Ovary (tissue), 9 donors: ENCODE measurements around the gene WDR18. TPM values are rescaled to one million over a fixed set of nuclear protein-coding genes. Genes with fewer than 3 reads are reported as not detected.

Source experiments
- DNase-seq, 5 donors: peaks; one replicate each; pipeline ENCODE4 v3.0.0-alpha.2; 2019 to 2020
- H3K27ac ChIP-seq, 2 donors: fragments of 200-600 bp; one replicate each; pipeline versions ENCODE4 v1.5.1 to v1.8.0; 2019 to 2022
- H3K27me3 ChIP-seq: fragments of 200-600 bp; one replicate; pipeline ENCODE4 v1.8.0; 2022
- H3K36me3 ChIP-seq: fragments of 200-600 bp; sonication (generic); one replicate; pipeline ENCODE4 v1.5.1; 2019
- H3K4me1 ChIP-seq: one replicate; pipeline ENCODE4 v1.8.1; 2013; ENCODE audit warnings: mild to moderate bottlenecking, moderate library complexity; ENCODE audit not compliant: insufficient read depth
- H3K4me3 ChIP-seq: fragments of 200-600 bp; sonication (generic); one replicate; pipeline ENCODE4 v1.5.1; 2017
- H3K9me3 ChIP-seq, 2 donors: fragments of 200-600 bp in 1 of 2; sonication (generic) in 1 of 2; one replicate each; pipeline versions ENCODE4 v1.5.1 to v1.8.1; 2013 to 2019; ENCODE audit warnings: mild to moderate bottlenecking in 1 of 2, moderate library complexity in 1 of 2
- CTCF ChIP-seq, 3 donors: fragments of 450-650 bp in 2 of 3; fragments of 200-600 bp in 1 of 3; IDR thresholded peaks; one replicate each; pipeline versions ENCODE4 v1.5.1 to v1.8.0; 2016 to 2022; ENCODE audit warnings: antibody characterized with exemption in 3 of 3, mild to moderate bottlenecking in 1 of 3
- EP300 ChIP-seq: sonication (generic); formaldehyde crosslinking; IDR thresholded peaks from one replicate; pipeline ENCODE4 v1.6.1; 2017; ENCODE audit warnings: antibody characterized with exemption
- POLR2A ChIP-seq: fragments of 450-650 bp; IDR thresholded peaks from one replicate; pipeline ENCODE4 v1.6.1; 2017; ENCODE audit warnings: antibody characterized with exemption, mild to moderate bottlenecking, moderate library complexity
- WGBS, 3 donors: extraction: QIAGEN DNeasy Blood & Tissue Kit in 1 of 3; methylation state at CpG; one replicate each; pipeline versions ENCODE4 v1.1.5 to v1.1.7; 2013 to 2017; 5-methylcytosine and 5-hydroxymethylcytosine counted together
- intact Hi-C, 4 donors: fragments of 100-400 bp; cut with DNase I; formaldehyde crosslinking; loops; one replicate each; pipeline versions ENCODE4 v1.11.0 to v1.15.1; 2022 to 2023
- polyA plus RNA-seq, 2 donors: library from polyadenylated mRNA; stranded (reverse); fragments of 200-250 nt in 1 of 2; fragments of 350-450 nt in 1 of 2; fragmentation: Illumina TruSeq in 1 of 2; extraction: RNeasy Lipid Tissue Mini Kit (QIAGEN cat#74804) in 1 of 2; gene quantifications; one replicate each; pipeline ENCODE4 v1.2.3, GENCODE V29; 2013 to 2014
- total RNA-seq, 7 donors: library from RNA; depleted of rRNA in 2 of 7; stranded (reverse); fragments of >200 nt in 2 of 7; fragmentation: NEBNext Ultra II Directional in 3 of 7; extraction: Animal tissue kit (Norgen Biotek cat#: 25700) in 3 of 7; gene quantifications; one replicate each; pipeline versions ENCODE4 v1.1.0 to v1.2.4, GENCODE V29; 2016 to 2023
- donor health status: DM: no; HTN: no; CAD: no; lungs with moderate emphysema.
- donor health status: DM: no; HTN: no; CAD: no.
- donor health status: Bipolar disorder and iron deficiency.
- donor health status: DM: yes; HTN: yes; CAD: no.
- donor health status: DM: no; HTN: no; CAD: no.
- donor health status: DM: yes; HTN: yes; CAD: no.

WDR18 gene
- total and polyA plus RNA-seq, 9 donors = 3.5 to 45.6 (median 24.5) TPM

- intact Hi-C loops = loop anchor here (1.0 to 10.0 kb wide), 5 partner anchors 60 to 208 kb away; partner anchors contain the start of genes CFD (in 2 of the 4) and ELANE (in 2 of the 4)
- TF ChIP-seq POLR2A = peak; percentile 19
- no peak for TF ChIP-seq EP300
- TF ChIP-seq CTCF (IDR thresholded peaks at IDR 0.05) = peak; percentile 74 to 100 (median 100)
- Histone ChIP-seq H3K9me3 (no peaks in the 10 kb centered on the region), H3K27me3 (no peaks in the 10 kb centered on the region), H3K36me3 (no peaks in the 10 kb centered on the region), H3K27ac (peak overlapping the region in 1 of 2 donors; percentile 14), H3K4me3 (peak overlapping the region; percentile 30), H3K4me1 (peaks cover 1% of the 10 kb centered on the region)
- WGBS, 3 donors = 0 to 1% (median 1%) methylated on average over 43 to 46 of the region's 46 CpGs
- peak; percentile 61 to 86 (median 77) for DNase-seq
These were observed 1.5 kb upstream of the WDR18 start for GRCh38 chr19:982567-983170.

GRCh38 chr19:986083-986482 is 1.9 kb downstream of the WDR18 start:
- intact Hi-C loops = loop anchor here in 3 of 4 donors (10.0 kb wide), 2 partner anchors 131 to 211 kb away; partner anchors contain the start of genes CFD (in 2 of the 3) and ELANE (in 2 of the 3)
- 86 to 94% (median 91%) methylated on average over 14 of the region's 14 CpGs for WGBS, 3 donors
- Histone ChIP-seq H3K4me3 (no peak overlapping the region), H3K27me3 (no peaks in the 10 kb centered on the region), H3K36me3 (no peaks in the 10 kb centered on the region), H3K27ac (no peak overlapping the region), H3K9me3 (no peaks in the 10 kb centered on the region), H3K4me1 (peaks cover 1% of the 10 kb centered on the region)
- TF ChIP-seq EP300 (no peak), CTCF (IDR thresholded peaks at IDR 0.05) (no peak), POLR2A (no peak)
- peak in 1 of 5 donors; percentile 23 for DNase-seq

GRCh38 chr19:988081-988480 is 3.9 kb downstream of the WDR18 start:
- Histone ChIP-seq H3K27ac (no peak overlapping the region), H3K36me3 (no peaks in the 10 kb centered on the region), H3K27me3 (no peaks in the 10 kb centered on the region), H3K9me3 (no peaks in the 10 kb centered on the region), H3K4me1 (no peaks in the 10 kb centered on the region), H3K4me3 (no peak overlapping the region)
- DNase-seq = peak in 1 of 5 donors; percentile 13
- intact Hi-C loops = loop anchor here in 3 of 4 donors (10.0 kb wide), 2 partner anchors 133 to 213 kb away; partner anchors contain the start of genes CFD (in 2 of the 3) and ELANE (in 2 of the 3)
- no peak for TF ChIP-seq POLR2A
- whole genome bisulfite sequencing, 3 donors = 71 to 83% (median 77%) methylated on average over 14 of the region's 14 CpGs

DNA sequence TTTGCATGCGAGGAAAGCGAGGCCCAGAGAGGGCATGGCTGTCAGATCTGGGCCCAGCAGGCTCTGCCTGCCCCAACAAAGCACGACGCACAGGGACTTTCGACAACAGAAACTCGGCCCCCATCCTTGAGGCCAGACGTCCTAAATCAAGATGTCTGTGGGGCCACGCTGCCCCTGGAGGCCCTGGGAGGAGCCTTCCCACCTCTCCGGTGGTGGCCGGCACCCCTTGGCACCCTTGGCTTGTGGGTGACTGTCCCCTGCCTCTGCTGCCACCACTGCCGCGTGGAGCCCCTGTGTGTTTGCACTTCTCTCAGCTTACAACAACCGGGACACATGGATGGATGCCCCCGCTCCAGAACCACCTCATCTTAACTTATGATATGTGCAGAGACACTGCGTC is 4.4 kb downstream of the WDR18 start:
- intact Hi-C loops = loop anchor here in 3 of 4 donors (10.0 kb wide), 2 partner anchors 134 to 214 kb away; partner anchors contain the start of genes CFD (in 2 of the 3) and ELANE (in 2 of the 3)
- WGBS, 3 donors = 82 to 88% (median 86%) methylated on average over 15 of the region's 15 CpGs
- no peaks in the 10 kb centered on the region for H3K27me3 ChIP-seq
- peak in 1 of 5 donors; percentile 15 for DNase-seq
- TF ChIP-seq POLR2A (no peak), EP300 (no peak), CTCF (IDR thresholded peaks at IDR 0.05) (no peak)
- H3K27ac ChIP-seq = no peak overlapping the region
- no peaks in the 10 kb centered on the region for H3K4me1 ChIP-seq
- H3K36me3 ChIP-seq = no peaks in the 10 kb centered on the region
- H3K4me3 ChIP-seq = no peak overlapping the region
- H3K9me3 ChIP-seq = no peaks in the 10 kb centered on the region
